A673 (cell line): ENCODE data around the gene FOXG1. TPM values are rescaled to one million over a fixed set of nuclear protein-coding genes. Genes with fewer than 3 reads are reported as not detected.

Experiments
- BruUV-seq: library from RNA; stranded (reverse); fragments of 400-500 nt; replicated peaks from 2 replicates; lab custom pipeline; 2021; lab: Mats Ljungman, UMichigan
- CTCF ChIA-PET: fragments of 300-600 bp; sonication (Branson Sonifier 250); formaldehyde crosslinking; loops from one replicate; lab custom pipeline; 2022; ENCODE audit warnings: antibody characterized with exemption; lab: Charles Lee
- POLR2A ChIA-PET: fragments of 300-600 bp; sonication (Branson Sonifier 250); formaldehyde crosslinking; loops from one replicate; lab custom pipeline; 2022; ENCODE audit warnings: antibody characterized with exemption; ENCODE audit not compliant: low non-redundant PET; lab: Charles Lee
- DNase-seq: peaks from one replicate; pipeline ENCODE4 v3.0.0-alpha.2; 2015; ENCODE audit warnings: low spot score
- H3K27ac ChIP-seq: fragments of 200-600 bp; sonication (generic); 2 replicates; pipeline ENCODE4 v1.5.1; 2016; ENCODE audit warnings: mixed run types, low read depth, mild to moderate bottlenecking, mixed read lengths, antibody characterized with exemption, low read length; ENCODE audit not compliant: poor library complexity, severe bottlenecking
- H3K27me3 ChIP-seq: fragments of 200-600 bp; sonication (generic); replicated peaks from 2 replicates; pipeline ENCODE4 v1.6.1; 2017; ENCODE audit warnings: mixed run types, low read depth, mild to moderate bottlenecking, mixed read lengths, antibody characterized with exemption, low read length; ENCODE audit not compliant: insufficient read depth, poor library complexity
- H3K36me3 ChIP-seq: fragments of 200-600 bp; sonication (generic); 2 replicates; pipeline ENCODE4 v1.6.1; 2016; ENCODE audit warnings: mixed run types, mild to moderate bottlenecking, mixed read lengths, antibody characterized with exemption, low read length; ENCODE audit not compliant: insufficient read depth, poor library complexity, severe bottlenecking
- H3K4me1 ChIP-seq: fragments of 200-600 bp; sonication (generic); 2 replicates; pipeline ENCODE4 v1.6.1; 2017; ENCODE audit warnings: mixed run types, mild to moderate bottlenecking, mixed read lengths, antibody characterized with exemption, low read length; ENCODE audit not compliant: insufficient read depth, poor library complexity, severe bottlenecking
- H3K4me3 ChIP-seq: fragments of 200-600 bp; sonication (generic); 2 replicates; pipeline ENCODE4 v1.5.1; 2016; ENCODE audit warnings: low read depth, mixed run types, mild to moderate bottlenecking, mixed read lengths, low read length; ENCODE audit not compliant: poor library complexity, severe bottlenecking
- H3K9me3 ChIP-seq: fragments of 200-600 bp; sonication (generic); 2 replicates; pipeline ENCODE4 v1.6.1; 2016; ENCODE audit warnings: mixed run types, low read depth, mild to moderate bottlenecking, mixed read lengths, antibody characterized with exemption, low read length; ENCODE audit not compliant: poor library complexity, severe bottlenecking
- CTCF ChIP-seq: fragments of 300-800, 200-600 bp; sonication (generic); conservative IDR thresholded peaks from 2 replicates; pipeline ENCODE4 v1.5.1; 2017; ENCODE audit warnings: low read depth, mild to moderate bottlenecking, antibody characterized with exemption, low read length, moderate library complexity, mixed read lengths
- EZH2 ChIP-seq: fragments of 200-600 bp; sonication (generic); IDR thresholded peaks from 2 replicates; pipeline ENCODE4 v1.6.1; 2017; ENCODE audit warnings: borderline replicate concordance, low read depth, mild to moderate bottlenecking, mixed read lengths, antibody characterized with exemption, low read length; ENCODE audit not compliant: poor library complexity, severe bottlenecking
- intact Hi-C: fragments of 100-400 bp; cut with micrococcal nuclease; formaldehyde crosslinking; loops from one replicate; pipeline ENCODE4 v1.10.0; 2022; ENCODE audit not compliant: unreplicated experiment
- total RNA-seq: library from RNA; stranded (reverse); gene quantifications from 2 replicates; pipeline ENCODE4 v1.2.3, GENCODE V29; 2021

The FOXG1 gene
- total RNA-seq, 1 experiment from 2014 or later, result not detected

GRCh38 chr14:28769276-28769880 is 2.8 kb downstream of the FOXG1 start:
- ChIA-PET POLR2A (no interaction called here), CTCF (interaction anchor here (0.5 kb wide), 1 partner anchor 10 kb away, joined by 3 read pairs; no protein-coding TSS in a partner anchor)
- Histone ChIP-seq H3K36me3 (no peaks in the 10 kb centered on the region), H3K9me3 (no peaks in the 10 kb centered on the region), H3K4me1 (peaks cover 3% of the 10 kb centered on the region), H3K27ac (no peak overlapping the region), H3K27me3 (peaks cover 89% of the 10 kb centered on the region), H3K4me3 (no peak overlapping the region)
- DNase-seq, result no peak
- intact Hi-C loops, result no loop called here
- BruUV-seq, result no TSS peak
- TF ChIP-seq EZH2 (no peak), CTCF (no peak)

- no TSS peak for BruUV-seq
- H3K4me3 ChIP-seq, result no peak overlapping the region
- no peaks in the 10 kb centered on the region for H3K9me3 ChIP-seq
- peaks cover 90% of the 10 kb centered on the region for H3K27me3 ChIP-seq
- POLR2A ChIA-PET, result no interaction called here
- CTCF ChIA-PET, result interaction anchor here (0.5 kb wide), 1 partner anchor 11 kb away, joined by 3 read pairs; no protein-coding TSS in a partner anchor
- peaks cover 3% of the 10 kb centered on the region for H3K4me1 ChIP-seq
- TF ChIP-seq CTCF (no peak), EZH2 (no peak)
- H3K36me3 ChIP-seq, result no peaks in the 10 kb centered on the region
- H3K27ac ChIP-seq, result no peak overlapping the region
- DNase-seq, result no peak
- intact Hi-C loops, result loop anchor here (5.0 to 10.0 kb wide), 2 partner anchors 245 to 452 kb away; no protein-coding TSS in a partner anchor
Measured at GRCh38 chr14:28770061-28770460, 3.5 kb downstream of the FOXG1 start.

GRCh38 chr14:28770630-28771029 is 4.0 kb downstream of the FOXG1 start:
- TF ChIP-seq CTCF (no peak), EZH2 (no peak)
- intact Hi-C loops, result loop anchor here (5.0 to 10.0 kb wide), 2 partner anchors 244 to 452 kb away; no protein-coding TSS in a partner anchor
- POLR2A ChIA-PET, result no interaction called here
- CTCF ChIA-PET, result no interaction called here
- H3K4me3 ChIP-seq, result no peak overlapping the region
- H3K27ac ChIP-seq, result no peak overlapping the region
- no TSS peak for BruUV-seq
- no peak for DNase-seq
- peaks cover 90% of the 10 kb centered on the region for H3K27me3 ChIP-seq
- H3K36me3 ChIP-seq, result no peaks in the 10 kb centered on the region
- peaks cover 3% of the 10 kb centered on the region for H3K4me1 ChIP-seq
- H3K9me3 ChIP-seq, result no peaks in the 10 kb centered on the region
